Endometrium (tissue), 2 donors: ENCODE data around the gene COX5B.
"Not testable (repeated sequence)": the region's sequence is repeated elsewhere in the genome, so short reads cannot be mapped to it uniquely, and the experiment has no call there.

Source experiments
- FAIRE-seq: peaks from 2 replicates; lab custom pipeline; 2012; peaks lifted over from hg19 to GRCh38; lab: Jason Lieb, UNC
- donor health status: control.
- donor health status: control.

COX5B gene, protein sequence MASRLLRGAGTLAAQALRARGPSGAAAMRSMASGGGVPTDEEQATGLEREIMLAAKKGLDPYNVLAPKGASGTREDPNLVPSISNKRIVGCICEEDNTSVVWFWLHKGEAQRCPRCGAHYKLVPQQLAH

DNA sequence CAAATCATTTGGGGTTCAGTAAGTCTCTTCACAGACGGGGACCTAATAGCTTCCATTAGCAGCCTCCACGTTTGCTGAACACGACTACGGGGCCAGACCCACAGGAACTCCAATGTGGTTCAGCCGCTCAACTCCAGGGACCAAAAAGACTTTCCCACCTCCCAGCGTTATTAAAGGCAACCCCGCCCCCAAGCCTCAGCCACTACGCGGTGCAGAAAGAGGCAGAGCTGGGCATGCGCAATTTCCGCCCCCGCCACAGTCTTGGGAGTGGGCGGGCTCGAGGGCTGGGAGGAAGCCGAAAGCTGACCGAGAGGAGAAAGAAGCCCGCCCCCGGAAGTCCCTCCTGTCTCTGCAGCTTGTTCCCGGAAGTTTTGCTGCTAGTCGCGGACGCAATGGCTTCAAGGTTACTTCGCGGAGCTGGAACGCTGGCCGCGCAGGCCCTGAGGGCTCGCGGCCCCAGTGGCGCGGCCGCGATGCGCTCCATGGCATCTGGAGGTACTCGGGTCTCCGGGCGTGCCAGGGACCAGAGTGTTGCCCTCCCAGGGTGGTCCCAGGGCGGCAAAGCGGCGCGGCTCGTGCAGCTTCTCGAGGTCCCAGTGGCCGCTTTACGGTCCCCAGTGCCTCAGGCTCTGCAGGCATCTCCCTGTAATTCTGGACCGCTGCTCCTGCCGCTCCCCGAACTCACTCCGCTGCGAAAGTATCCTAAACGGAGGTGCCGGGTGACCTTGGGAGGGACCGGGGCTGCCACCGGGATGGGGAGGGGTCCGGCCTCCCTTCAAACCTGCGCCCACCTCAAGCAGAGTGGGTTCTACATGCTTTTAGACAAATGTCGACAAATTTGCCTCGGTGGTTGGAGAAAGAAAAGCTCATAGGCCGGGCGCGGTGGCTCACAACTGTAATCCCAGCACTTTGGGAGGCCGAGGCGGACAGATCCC lies at the start of gene COX5B:
TSS of gene COX5B (plus strand) at position 368 of the 935 bp plus-strand sequence. CDS start at position 393, 25 bp downstream.
- FAIRE-seq = peak; percentile 81

DNA sequence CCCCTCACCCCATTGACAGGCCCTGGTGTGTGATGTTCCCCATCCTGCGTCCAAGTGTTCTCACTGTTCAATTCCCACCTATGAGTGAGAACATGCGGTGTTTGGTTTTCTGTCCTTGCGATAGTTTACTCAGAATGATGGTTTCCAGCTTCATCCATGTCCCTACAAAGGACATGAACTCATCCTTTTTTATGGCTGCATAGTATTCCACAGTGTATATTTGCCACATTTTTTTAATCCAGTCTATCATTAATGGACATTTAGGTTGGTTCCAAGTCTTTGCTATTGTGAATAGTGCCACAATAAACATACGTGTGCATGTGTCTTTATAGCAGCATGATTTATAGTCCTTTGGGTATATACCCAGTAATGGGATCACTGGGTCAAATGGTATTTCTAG lies 49.7 kb upstream of the COX5B start:
- not testable (repeated sequence) for FAIRE-seq

DNA sequence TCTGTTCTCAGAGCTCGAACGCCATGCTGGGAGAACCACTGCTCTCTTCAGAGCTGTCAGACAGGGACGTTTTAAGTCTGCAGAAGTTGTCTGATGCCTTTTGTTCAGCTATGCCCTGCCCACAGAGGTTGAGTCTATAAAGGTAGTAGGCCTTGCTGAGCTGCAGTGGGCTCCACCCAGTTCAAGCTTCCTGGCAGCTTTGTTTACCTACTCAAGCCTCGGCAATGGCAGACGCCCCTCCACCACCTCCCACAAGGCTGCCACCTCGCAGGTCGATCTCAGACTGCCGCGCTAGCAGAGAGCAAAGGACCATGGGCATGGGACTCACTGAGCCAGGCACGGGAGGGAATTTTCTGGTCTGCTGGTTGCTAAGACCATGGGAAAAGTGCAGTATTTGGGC lies 44.3 kb upstream of the COX5B start:
- not testable (repeated sequence) for FAIRE-seq

DNA sequence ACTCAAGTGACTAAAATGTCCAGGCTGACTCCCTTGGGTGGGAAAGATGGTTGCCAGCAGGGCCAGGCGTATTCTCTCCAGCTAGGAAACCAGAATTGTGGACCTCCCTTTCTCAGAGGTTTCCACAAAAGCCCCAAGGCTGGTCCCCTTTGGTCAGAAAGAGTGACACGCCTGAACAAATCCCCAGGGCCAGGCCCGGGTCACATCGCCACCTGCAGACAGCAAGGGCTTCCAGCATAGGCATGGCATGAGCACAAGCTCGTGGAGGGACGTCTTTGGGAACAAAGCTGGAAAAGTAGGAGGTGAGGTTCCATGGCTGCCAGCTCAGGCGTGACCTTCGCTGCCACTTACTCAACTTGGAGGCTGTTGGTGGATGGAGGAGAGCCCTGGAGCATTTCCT lies 40.8 kb upstream of the COX5B start:
- not testable (repeated sequence) for FAIRE-seq

DNA sequence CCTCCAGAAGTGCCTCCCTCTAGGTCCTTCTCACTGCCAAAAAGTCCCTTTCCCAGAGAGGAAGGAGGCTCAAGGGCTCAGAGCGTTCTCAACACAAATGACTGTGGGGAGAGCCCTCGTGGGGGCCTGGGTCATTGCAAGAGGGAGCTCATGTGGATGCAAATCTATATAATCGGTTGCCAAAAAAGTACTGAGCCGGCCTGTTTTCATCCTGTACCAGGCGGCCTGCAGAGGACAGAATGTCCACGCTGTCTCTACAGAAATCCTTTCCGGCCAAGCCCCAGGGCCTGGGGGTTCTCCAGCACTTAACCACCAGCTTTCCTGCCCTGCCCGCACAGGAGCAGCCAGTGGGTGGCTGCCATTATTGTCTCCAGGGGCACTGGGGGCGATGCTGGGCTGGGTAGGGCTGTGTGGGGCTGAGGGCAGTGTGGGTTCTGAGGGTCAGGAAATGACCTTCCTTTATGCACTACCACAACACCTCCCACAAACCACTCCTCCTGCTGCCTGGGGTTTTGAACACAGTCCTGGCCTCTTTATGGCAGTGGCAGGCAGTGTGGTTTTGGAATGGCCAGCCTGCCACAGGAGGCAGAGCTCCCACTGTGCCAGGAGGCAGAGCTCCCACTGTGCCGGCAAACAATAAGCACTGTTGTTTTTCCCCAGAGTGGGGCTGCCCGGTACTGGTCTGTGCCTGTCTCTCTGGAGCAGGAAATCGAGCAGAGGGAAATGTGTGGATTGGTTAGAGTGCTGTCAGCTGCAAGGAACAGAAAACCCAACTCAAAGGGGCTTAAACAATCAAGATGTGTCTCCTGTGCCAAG lies 40.1 kb upstream of the COX5B start:
- not testable (repeated sequence) for FAIRE-seq

DNA sequence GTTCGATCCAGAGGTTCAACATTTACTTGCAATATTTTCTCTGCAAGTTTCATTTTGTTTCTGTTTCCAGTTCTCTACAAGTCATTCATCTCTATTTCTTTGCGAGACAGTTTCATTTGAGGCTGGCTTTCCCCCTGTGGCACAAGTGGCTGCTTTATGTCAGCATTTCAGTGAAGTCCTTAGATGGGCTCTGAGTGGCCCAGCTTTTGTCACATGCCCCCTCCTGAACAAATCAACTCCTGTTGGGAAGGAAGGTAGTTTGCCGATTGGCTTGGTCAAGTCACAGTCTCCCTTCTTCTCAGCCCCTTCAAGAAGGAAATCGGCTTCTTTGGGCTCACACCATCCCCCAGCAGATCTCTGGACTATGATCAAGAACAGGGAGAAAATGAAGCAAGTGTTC lies 37.1 kb upstream of the COX5B start:
- not testable (repeated sequence) for FAIRE-seq

DNA sequence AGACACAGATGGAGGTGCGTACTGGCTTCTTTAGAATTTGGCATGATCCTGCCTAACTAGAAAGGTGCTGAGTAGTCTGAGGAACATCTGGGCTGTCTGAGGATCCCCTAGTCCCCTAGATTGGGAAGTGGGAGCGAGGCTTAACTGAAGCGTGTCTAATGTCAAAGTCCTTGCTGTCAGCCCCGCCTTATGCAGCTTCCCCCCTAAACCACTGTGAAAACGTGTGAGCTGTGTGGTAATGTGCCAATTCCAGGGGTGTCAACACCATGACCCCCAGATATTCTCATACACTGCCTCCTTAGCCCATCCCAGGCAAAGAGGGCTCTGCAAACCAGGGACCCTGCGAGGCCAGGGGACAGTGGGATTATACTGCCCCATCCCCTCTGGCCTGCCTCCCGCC lies 34.0 kb upstream of the COX5B start:
- FAIRE-seq = not testable (repeated sequence)

DNA sequence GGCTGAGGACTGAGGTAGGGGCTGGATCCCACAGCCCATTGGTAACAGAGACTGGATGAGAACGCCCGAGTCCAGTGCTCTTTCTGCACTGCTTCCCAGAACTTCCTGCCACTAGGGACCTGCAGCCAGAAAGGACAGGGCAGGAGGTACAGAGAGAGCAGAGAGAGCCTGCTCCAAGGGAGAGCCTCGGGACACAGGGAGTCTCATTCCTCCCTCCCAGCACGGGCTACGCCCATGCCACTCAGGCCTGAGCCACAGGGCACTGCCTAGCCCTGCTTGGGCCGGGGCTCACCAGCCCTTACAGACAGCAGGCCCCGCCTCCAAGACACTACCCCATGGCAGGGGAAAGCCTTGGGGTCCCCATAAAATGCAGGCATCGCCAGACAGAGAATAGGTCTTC lies 30.1 kb upstream of the COX5B start:
- FAIRE-seq = not testable (repeated sequence)

DNA sequence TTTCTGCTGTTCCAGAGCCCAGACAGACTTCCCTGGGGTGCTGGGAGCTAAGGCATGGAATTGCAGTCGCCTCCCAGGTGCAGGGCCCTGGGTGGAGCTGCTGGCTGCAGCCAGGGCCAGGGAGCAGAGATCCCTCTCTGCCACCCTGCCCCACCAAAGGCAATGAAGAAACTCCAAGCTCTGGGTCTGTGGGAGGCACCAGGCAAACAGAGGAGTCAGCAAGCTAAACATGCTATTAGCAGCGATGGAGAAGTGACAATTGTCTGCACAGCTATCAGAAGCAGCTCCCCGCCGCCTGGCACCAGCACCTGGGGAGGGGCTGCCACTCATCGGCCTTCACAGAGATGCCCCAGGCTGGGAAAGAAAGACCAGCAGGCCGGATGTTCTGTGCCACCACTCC lies 28.0 kb upstream of the COX5B start:
- FAIRE-seq = no peak

DNA sequence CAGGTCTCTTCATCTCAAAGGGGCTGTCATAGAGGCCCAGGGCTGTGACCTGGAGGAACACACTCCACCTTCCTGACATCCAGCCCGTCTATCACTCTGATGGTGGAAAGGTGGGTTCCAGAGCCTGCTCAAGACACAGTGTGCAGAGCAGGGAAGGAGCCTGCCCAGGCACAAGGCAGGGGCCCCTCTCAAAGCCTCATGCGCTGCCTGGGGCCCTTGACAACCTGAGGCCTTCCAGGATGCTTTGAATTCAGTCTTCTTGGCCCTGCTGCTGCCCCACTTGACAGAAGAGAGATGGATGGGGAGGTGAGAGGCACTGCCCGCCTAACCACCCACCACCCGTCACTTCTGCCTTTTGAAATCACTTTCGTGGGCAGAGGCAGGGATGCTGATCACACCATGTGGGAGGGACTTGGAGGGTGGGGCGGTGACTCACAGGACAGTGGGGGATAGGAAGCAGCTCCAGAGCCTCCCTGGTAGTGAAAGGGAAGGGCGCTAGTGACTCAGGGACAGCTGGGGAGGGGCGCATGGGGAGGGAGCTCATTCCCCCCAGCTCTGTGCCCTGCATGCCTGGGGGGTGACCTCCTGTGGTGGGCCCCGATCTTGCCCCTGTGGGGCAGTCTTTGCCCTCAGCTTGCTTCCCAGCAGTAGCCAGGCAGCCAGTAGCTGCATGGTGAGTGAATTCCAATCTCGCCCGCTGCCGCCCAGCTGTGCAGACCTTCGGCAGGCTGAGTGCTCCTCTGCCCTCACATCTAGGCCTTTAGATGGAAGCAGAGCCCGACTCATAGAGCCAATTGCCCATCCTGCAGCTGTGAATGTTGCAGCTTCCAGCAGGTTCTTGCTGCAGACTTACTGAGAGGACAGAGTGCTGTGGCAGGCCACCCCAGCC lies 26.7 kb upstream of the COX5B start:
- not testable (repeated sequence) for FAIRE-seq

DNA sequence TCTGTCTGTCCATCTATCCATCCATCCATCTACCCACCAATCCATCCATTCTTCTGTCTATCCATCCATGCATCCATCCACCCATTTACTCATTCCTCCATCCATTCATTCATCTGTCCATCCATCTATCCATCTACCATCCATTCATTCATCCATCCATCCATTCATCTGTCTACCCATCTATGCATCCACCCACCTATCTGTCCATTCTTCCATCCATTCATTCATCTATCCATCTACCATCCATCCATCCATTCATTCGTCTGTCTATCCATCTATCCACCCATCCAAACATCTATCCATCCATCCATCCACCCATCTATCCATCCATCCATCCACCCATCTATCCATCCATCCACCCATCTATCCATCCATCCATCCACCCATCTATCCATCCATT lies 25.4 kb upstream of the COX5B start:
- not testable (repeated sequence) for FAIRE-seq

DNA sequence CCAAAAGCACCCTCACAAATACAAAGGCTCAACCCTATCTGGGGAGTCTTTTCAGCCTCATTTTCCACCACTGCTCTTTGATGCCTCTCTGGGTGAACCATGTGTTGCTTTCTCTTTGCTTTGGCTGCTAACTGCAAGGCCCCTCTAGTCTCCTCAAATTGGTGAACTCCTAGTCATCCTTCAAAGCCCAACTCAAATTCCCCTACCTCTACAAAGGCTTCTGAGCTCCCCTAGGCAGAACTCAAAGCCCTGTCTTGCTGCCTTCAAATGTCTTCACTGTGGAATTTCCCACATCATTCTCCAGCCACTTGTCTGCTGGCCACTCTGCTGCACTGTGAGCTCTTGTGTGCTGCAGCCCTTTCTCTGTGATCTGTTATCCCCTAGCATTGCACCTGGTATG lies 22.9 kb upstream of the COX5B start:
- not testable (repeated sequence) for FAIRE-seq

DNA sequence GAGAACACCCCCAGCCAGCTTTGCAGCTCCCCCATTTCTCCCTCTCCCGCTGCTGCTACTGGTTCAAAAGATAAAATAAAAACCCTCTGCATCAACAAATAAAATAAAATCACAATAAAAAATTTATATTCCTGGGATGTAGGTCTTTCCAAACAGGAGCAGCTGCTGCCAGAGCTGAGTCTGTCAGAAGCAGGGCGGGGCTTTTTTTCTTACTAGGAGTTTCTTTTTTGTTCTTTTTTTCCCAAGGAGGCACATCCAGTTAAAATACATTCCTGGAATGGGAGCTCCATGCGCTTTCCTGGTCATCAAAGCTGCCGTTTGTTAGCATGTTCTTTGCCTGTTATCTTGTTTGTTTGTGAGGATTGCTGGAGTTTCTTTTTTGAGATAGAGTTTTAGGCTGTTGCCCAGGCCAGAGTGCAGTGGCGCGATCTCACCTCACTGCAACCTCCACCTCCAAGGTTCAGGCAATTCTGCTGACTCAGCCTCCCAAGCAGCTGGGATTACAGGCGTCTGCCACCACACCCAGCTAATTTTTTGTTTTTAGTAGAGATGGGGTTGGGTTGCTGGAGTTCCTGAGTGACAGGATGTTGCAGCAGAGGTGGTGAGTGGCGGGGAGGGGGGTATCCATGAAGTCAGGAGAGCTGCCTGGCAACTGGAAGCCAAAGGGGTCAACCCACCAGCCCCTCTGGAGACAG lies 20.4 kb upstream of the COX5B start:
- FAIRE-seq = peak; percentile 74

DNA sequence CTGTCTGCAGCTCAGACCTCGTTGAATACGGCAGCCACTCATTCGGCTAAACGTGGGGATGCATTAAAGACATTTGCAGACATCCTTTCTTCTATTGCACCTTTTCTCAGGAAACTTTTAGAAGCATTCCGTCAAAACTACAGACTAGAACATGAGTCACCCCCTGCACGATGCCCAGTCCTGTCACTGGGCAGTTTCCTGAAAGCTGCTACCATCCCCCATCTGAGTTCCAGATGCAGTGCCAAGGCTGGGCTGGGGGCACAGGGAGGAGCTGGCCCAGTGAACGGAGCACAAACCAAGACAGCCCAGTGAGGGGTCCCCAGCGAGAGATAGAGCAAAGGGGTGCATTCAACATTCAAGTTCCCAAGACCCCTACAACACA lies 19.8 kb upstream of the COX5B start:
- FAIRE-seq = not testable (repeated sequence)

DNA sequence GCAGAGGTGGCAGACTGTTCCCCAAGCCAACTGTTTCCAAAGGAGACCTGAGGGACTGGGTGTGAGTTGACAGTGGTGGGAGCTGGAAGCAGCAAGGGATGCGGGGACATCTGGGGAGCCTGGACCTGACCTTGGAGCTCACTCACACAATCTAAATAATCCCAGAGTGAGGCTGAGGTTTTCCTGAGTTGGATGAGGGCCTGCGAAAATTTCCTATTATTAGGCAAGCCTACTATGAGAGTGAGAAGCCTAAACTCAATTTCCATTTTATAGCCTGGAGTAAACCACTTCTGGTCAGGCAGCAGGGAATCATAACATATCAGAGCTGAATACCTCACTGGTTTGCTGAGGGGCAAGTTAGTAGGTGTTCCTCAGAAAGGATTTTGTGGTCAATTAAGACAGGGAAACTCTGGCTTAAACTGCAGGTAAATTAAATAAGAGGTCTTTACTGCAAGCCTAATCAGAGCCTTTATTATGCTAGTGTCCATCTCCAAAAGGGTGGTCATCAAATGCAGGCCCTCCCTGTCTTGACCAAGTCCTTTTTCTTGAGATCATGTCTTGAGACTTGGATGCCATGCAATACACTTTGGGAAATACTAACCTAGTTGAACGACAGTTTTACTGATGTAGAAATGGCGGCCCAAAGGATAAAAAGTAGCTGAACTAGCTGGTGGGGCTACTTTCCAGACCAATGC lies 1.7 kb upstream of the COX5B start:
- FAIRE-seq = no peak

DNA sequence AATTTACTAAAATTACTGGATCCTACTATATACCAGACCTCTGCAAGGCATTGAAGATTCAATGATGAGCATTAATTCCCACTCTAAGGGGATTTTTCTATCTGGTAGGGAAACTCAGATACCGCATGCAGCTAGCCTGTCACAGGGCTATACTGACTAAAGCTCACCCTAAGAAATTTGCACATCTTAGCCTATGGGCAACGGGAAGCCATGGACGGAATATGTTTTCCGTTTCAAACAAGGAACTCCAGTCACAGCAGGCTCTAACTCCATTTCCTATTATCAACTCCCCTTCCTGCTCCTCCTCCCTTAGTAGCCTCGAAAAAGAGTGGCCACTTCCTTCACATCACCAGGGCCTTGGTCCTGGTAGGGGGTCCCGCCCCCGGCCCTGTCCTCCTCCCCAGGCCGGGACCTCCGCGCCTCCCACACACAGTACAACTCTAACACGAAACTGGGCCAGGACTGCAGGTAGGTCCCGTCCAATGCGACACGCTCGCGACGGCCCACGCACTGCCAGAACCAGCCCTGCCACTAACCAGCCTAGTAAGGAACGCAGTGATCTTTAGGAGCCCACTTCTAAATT lies 659 bp upstream of the COX5B start:
- no peak for FAIRE-seq

DNA sequence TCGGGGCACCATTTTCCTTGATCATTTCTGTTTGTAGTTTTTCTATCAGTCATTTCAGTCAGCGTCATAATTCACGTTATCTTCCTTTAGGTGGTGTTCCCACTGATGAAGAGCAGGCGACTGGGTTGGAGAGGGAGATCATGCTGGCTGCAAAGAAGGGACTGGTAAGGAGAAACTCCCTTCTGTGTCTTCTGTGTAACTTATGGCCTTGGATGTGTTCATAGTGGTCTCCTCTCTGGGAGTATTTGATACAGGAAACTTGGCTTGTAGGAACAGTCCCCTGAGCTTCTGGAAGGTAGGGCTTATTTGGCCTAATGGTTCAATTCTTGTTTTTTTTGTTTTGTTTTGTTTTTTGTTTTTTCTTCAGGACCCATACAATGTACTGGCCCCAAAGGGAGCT lies 1.1 kb downstream of the COX5B start:
- no peak for FAIRE-seq

DNA sequence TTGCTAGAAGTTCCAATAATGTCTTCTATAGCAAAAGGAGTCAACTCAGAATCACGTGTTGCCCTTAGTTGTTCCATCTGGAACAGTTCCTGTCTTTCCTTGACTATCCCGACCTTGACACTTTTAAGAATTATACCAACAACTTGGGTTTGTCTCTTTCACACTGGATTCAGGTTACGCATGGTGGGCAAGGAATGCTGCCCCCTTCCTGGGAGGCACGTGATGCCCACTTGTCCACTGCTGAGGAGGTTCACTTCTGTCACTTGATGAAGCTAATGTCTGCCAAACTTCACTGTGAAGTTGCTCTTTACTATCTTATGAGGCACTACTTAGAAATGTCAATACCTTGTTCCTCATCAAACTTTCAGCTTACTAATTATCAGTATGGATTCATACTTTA lies 5.3 kb downstream of the COX5B start:
- no peak for FAIRE-seq

DNA sequence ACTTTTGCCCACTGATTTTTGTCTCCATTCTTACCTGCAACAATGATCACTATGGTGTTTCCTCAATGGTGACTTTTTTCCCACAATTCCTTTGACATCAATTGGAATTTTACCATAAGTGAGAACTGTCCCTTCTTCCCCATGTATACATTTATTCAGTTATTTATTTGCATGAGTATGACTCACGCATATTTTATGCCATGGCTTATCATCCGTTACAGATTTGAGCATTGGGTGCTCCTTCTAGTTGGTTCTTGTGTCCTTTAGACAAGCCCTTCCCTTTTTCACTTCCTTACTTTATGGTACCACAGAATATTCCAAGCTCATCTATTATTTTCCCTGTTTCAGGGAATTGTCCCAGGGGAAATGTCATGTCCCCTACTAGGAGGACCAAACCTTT lies 7.6 kb downstream of the COX5B start:
- FAIRE-seq = no peak

DNA sequence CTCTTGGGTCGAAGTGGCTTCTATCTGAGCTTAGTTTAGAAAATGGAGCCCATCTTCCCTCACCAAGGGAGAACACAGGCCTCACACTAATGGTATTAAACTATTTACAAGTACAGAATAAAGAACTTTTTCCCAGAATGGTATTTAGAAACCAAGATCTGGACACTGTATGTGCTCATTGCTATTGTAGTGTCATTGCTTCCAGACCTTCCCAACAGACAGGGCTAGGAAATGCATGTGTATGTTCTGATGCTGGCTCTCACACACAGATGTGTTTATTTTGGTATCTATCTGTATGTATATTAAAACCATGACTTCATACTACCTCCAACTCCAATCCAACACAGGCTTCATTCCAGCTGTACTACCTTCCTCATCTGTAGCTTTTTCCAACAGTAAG lies 8.0 kb downstream of the COX5B start:
- no peak for FAIRE-seq
